ENCODE results near the gene PHYHD1.

- TF ChIP-seq POLR2A (IDR thresholded peaks at IDR 0.05) = no peak
- no peak for TF ChIP-seq CTCF (IDR thresholded peaks at IDR 0.05)
Observed at GRCh38 chr9:128899566-128900322, 21.0 kb upstream of the PHYHD1 start.

Measured in tibial nerve (tissue), 3 donors.